Heart left ventricle (tissue), 13 donors: ENCODE data around the gene MPP3.
A peak's percentile ranks its signal among the peaks of the same experiment; 100 is the strongest.

Experiments
- CTCF ChIP-seq, 12 donors: fragments of 200-600 bp; sonication (generic) in 4 of 12; IDR thresholded peaks; one replicate each; pipeline versions ENCODE4 v1.5.0 to v1.8.0; 2018 to 2022; ENCODE audit warnings: antibody characterized with exemption in 12 of 12, mild to moderate bottlenecking in 5 of 12
- POLR2A ChIP-seq, 2 donors: fragments of 450-650 bp; IDR thresholded peaks; one replicate each; pipeline ENCODE4 v1.6.1; 2017; ENCODE audit warnings: antibody characterized with exemption in 2 of 2, mild to moderate bottlenecking in 2 of 2, moderate library complexity in 2 of 2
- donor health status: ischemic (EF 13 %, LVEDD 7.1; RV severe dilation, severe dysfunction).
- donor health status: DM: no; HTN: yes; CAD: no.
- donor health status: DM: no; HTN: no; CAD: no.
- donor health status: ischemic (EF 25% LVEDD 6.9; RV normal size, moderate dysfunction).
- donor health status: ischemic (EF 25% LVEDD 5.7; RV mildly dilated, moderate dysfunction).
- donor health status: ischemic (EF 35%, LVEDD 5.7; RV mildly dilated, moderate dysfunction).
- donor health status: nonischemic (EF 11% LVEDD 7.7; RV severe dilation, severe dysfunction).
- donor health status: DM: yes; HTN: yes; CAD: no.
- donor health status: PGD.
- donor health status: ischemic (EF 29% LVEDD 5.4; RV normal size, mild dysfunction).
- donor health status: nonischemic (EF 23%, LVEDD 6.1; RV moderate dilation, normal function).

- TF ChIP-seq CTCF (IDR thresholded peaks at IDR 0.05) (no peak), POLR2A (IDR thresholded peaks at IDR 0.05) (peak in 1 of 2 donors; percentile 23)
Observed at GRCh38 chr17:43860927-43861622, 28.1 kb upstream of the MPP3 start.
